ENCODE data around the gene CETN2. TPM values are rescaled to one million over a fixed set of nuclear protein-coding genes. Genes with fewer than 3 reads are reported as not detected.
A peak's percentile ranks its signal among the peaks of the same experiment; 100 is the strongest.
"Not testable (repeated sequence)": the region's sequence is repeated elsewhere in the genome, so short reads cannot be mapped to it uniquely, and the experiment has no call there.

CETN2 gene
- total and polyA plus RNA-seq, 2 donors (not counting 3 experiments of a cell fraction or from before 2014, with no cell fraction given) = 15.4 to 28.2 TPM

- Histone ChIP-seq H3K4me2 (ENCODE audit: insufficient read depth, low read length) (no peak overlapping the region), H4K20me1 (replicated peaks; ENCODE audit: control insufficient read depth, extremely low read depth, insufficient read depth, low read length) (no peaks in the 10 kb centered on the region), H3K4me3 (replicated peaks in 1 of 3; ENCODE audit: insufficient read depth in 1 of 3, low read depth in 1 of 3, low read length in 3 of 3) (no peak overlapping the region), H3K27ac (ENCODE audit: insufficient read depth, low read depth, low read length) (no peak overlapping the region), H2AFZ (ENCODE audit: low read depth, low read length) (no peak overlapping the region), H3K79me2 (ENCODE audit: control insufficient read depth, insufficient read depth, low read length) (no peaks in the 10 kb centered on the region), H3K4me1 (ENCODE audit: control insufficient read depth, extremely low read depth, insufficient read depth, low read length) (no peaks in the 10 kb centered on the region), H3K9me1 (replicated peaks; ENCODE audit: control insufficient read depth, extremely low read depth, insufficient read depth, low read length) (no peaks in the 10 kb centered on the region), H3K36me3 (ENCODE audit: control insufficient read depth in 2 of 2, extremely low read depth in 1 of 2, insufficient read depth in 2 of 2, low read length in 2 of 2) (no peaks in the 10 kb centered on the region), H3K9me3 (replicated peaks; ENCODE audit: control insufficient read depth, insufficient read depth, low read length) (no peaks in the 10 kb centered on the region), H3K9ac (replicated peaks; ENCODE audit: extremely low read depth, insufficient read depth, low read length) (no peak overlapping the region), H3K27me3 (ENCODE audit: control insufficient read depth in 2 of 2, insufficient read depth in 2 of 2, low read length in 2 of 2) (peaks cover 0 to 2% of the 10 kb centered on the region in 2 experiments)
- TF ChIP-seq MAX (IDR thresholded peaks at IDR 0.05; ENCODE audit: insufficient read depth, insufficient read length) (no peak), CTCF (IDR thresholded peaks at IDR 0.05; ENCODE audit: extremely low read depth in 1 of 2, insufficient read depth in 1 of 2, low read depth in 1 of 2, low read length in 2 of 2) (no peak)
- no peak for DNase-seq (ENCODE audit: low read depth, low spot score)
- intact Hi-C loops (cut with micrococcal nuclease) (no loop called here), dilution Hi-C loops (cut with MboI; ENCODE audit: extremely low pct_ligation_motif_present, low sequenced_read_pairs) (no loop called here)
- no TSS peak for BruUV-seq (replicated peaks)
- ChIA-PET CTCF (no interaction called here), POLR2A (no interaction called here)
- peak; percentile 87 for FAIRE-seq
Observed at GRCh38 chrX:152806035-152806434, 24.5 kb downstream of the CETN2 start.

GRCh38 chrX:152798945-152799344 is 31.6 kb downstream of the CETN2 start:
- intact Hi-C loops (cut with micrococcal nuclease) = no loop called here
- dilution Hi-C loops (cut with MboI; ENCODE audit: extremely low pct_ligation_motif_present, low sequenced_read_pairs) = no loop called here
- ChIA-PET POLR2A (no interaction called here), CTCF (no interaction called here)
- no peak overlapping the region for H3K9ac ChIP-seq (replicated peaks; ENCODE audit: extremely low read depth, insufficient read depth, low read length)
- H3K4me3 ChIP-seq (replicated peaks in 1 of 3; ENCODE audit: insufficient read depth in 1 of 3, low read depth in 1 of 3, low read length in 3 of 3) = no peak overlapping the region
- no peak overlapping the region for H3K4me2 ChIP-seq (ENCODE audit: insufficient read depth, low read length)
- no TSS peak for BruUV-seq (replicated peaks)
- no peaks in the 10 kb centered on the region for H3K9me3 ChIP-seq (replicated peaks; ENCODE audit: control insufficient read depth, insufficient read depth, low read length)
- no peak for DNase-seq (ENCODE audit: low read depth, low spot score)
- FAIRE-seq = no peak
- no peak overlapping the region for H3K27ac ChIP-seq (ENCODE audit: insufficient read depth, low read depth, low read length)
- H3K36me3 ChIP-seq (ENCODE audit: control insufficient read depth in 2 of 2, extremely low read depth in 1 of 2, insufficient read depth in 2 of 2, low read length in 2 of 2) = no peaks in the 10 kb centered on the region
- peaks cover 0 to 2% of the 10 kb centered on the region in 2 experiments for H3K27me3 ChIP-seq (ENCODE audit: control insufficient read depth in 2 of 2, insufficient read depth in 2 of 2, low read length in 2 of 2)
- no peaks in the 10 kb centered on the region for H3K79me2 ChIP-seq (ENCODE audit: control insufficient read depth, insufficient read depth, low read length)
- no peaks in the 10 kb centered on the region for H3K9me1 ChIP-seq (replicated peaks; ENCODE audit: control insufficient read depth, extremely low read depth, insufficient read depth, low read length)
- no peak overlapping the region for H2AFZ ChIP-seq (ENCODE audit: low read depth, low read length)
- no peak for TF ChIP-seq MAX (IDR thresholded peaks at IDR 0.05; ENCODE audit: insufficient read depth, insufficient read length)
- no peak for TF ChIP-seq JUN (IDR thresholded peaks at IDR 0.05; ENCODE audit: borderline replicate concordance, insufficient read depth, insufficient read length, low read depth)
- TF ChIP-seq POLR2AphosphoS5 (IDR thresholded peaks at IDR 0.05; ENCODE audit: insufficient read depth, low read depth, low read length) = no peak
- TF ChIP-seq FOS (IDR thresholded peaks at IDR 0.05; ENCODE audit: borderline replicate concordance, insufficient read depth, low read length) = no peak
- H4K20me1 ChIP-seq (replicated peaks; ENCODE audit: control insufficient read depth, extremely low read depth, insufficient read depth, low read length) = no peaks in the 10 kb centered on the region
- no peaks in the 10 kb centered on the region for H3K4me1 ChIP-seq (ENCODE audit: control insufficient read depth, extremely low read depth, insufficient read depth, low read length)

- intact Hi-C loops (cut with micrococcal nuclease); H3K9ac ChIP-seq (replicated peaks; ENCODE audit: extremely low read depth, insufficient read depth, low read length); H2AFZ ChIP-seq (ENCODE audit: low read depth, low read length); POLR2A ChIA-PET; H3K4me3 ChIP-seq (replicated peaks in 1 of 3; ENCODE audit: insufficient read depth in 1 of 3, low read depth in 1 of 3, low read length in 3 of 3); H3K27me3 ChIP-seq (ENCODE audit: control insufficient read depth in 2 of 2, insufficient read depth in 2 of 2, low read length in 2 of 2); H3K27ac ChIP-seq (ENCODE audit: insufficient read depth, low read depth, low read length); H3K9me3 ChIP-seq (replicated peaks; ENCODE audit: control insufficient read depth, insufficient read depth, low read length); H3K4me1 ChIP-seq (ENCODE audit: control insufficient read depth, extremely low read depth, insufficient read depth, low read length); H3K79me2 ChIP-seq (ENCODE audit: control insufficient read depth, insufficient read depth, low read length); H3K4me2 ChIP-seq (ENCODE audit: insufficient read depth, low read length); BruUV-seq (replicated peaks); DNase-seq (ENCODE audit: low read depth, low spot score); dilution Hi-C loops (cut with MboI; ENCODE audit: extremely low pct_ligation_motif_present, low sequenced_read_pairs); H3K36me3 ChIP-seq (ENCODE audit: control insufficient read depth in 2 of 2, extremely low read depth in 1 of 2, insufficient read depth in 2 of 2, low read length in 2 of 2); CTCF ChIA-PET; H3K9me1 ChIP-seq (replicated peaks; ENCODE audit: control insufficient read depth, extremely low read depth, insufficient read depth, low read length); H4K20me1 ChIP-seq (replicated peaks; ENCODE audit: control insufficient read depth, extremely low read depth, insufficient read depth, low read length): not testable (repeated sequence)
- FAIRE-seq = peak; percentile 58
Observed at GRCh38 chrX:152787062-152787461, 43.5 kb downstream of the CETN2 start.
